ENCODE data around the gene HIPK2. TPM values are rescaled to one million over a fixed set of nuclear protein-coding genes. Genes with fewer than 3 reads are reported as not detected.

The HIPK2 gene
- total RNA-seq, 1 donor from 2014 or later, result 5.7 TPM

GRCh38 chr7:139583826-139584553 lies 193.8 kb downstream of the HIPK2 start:
- Histone ChIP-seq H3K27ac (ENCODE audit: low read depth, low read length) (no peak overlapping the region), H3K4me3 (ENCODE audit: low read length in 3 of 3) (no peak overlapping the region), H3K9ac (ENCODE audit: low read depth in 1 of 3, low read length in 3 of 3) (no peak overlapping the region), H3K4me1 (ENCODE audit: control insufficient read depth in 3 of 3, insufficient read depth in 3 of 3, low read length in 3 of 3) (peaks cover 0 to 4% (median 4%) of the 10 kb centered on the region in 3 donors), H3K9me3 (ENCODE audit: control insufficient read depth in 3 of 3, low read length in 3 of 3) (no peaks in the 10 kb centered on the region), H3K36me3 (ENCODE audit: control insufficient read depth in 3 of 3, insufficient read depth in 3 of 3, low read length in 3 of 3) (peaks cover 41 to 55% (median 45%) of the 10 kb centered on the region in 3 donors), H3K27me3 (ENCODE audit: control insufficient read depth in 3 of 3, insufficient read depth in 3 of 3, low read length in 3 of 3) (no peaks in the 10 kb centered on the region)

- no peak overlapping the region for H3K27ac ChIP-seq (ENCODE audit: low read depth, low read length)
- no peak overlapping the region for H3K4me3 ChIP-seq (ENCODE audit: low read length in 3 of 3)
- H3K9ac ChIP-seq (ENCODE audit: low read depth in 1 of 3, low read length in 3 of 3), result no peak overlapping the region
- no peaks in the 10 kb centered on the region for H3K27me3 ChIP-seq (ENCODE audit: control insufficient read depth in 3 of 3, insufficient read depth in 3 of 3, low read length in 3 of 3)
- H3K36me3 ChIP-seq (ENCODE audit: control insufficient read depth in 3 of 3, insufficient read depth in 3 of 3, low read length in 3 of 3), result peaks cover 37 to 57% (median 46%) of the 10 kb centered on the region in 3 donors
- H3K9me3 ChIP-seq (ENCODE audit: control insufficient read depth in 3 of 3, low read length in 3 of 3), result no peaks in the 10 kb centered on the region
- no peaks in the 10 kb centered on the region for H3K4me1 ChIP-seq (ENCODE audit: control insufficient read depth in 3 of 3, insufficient read depth in 3 of 3, low read length in 3 of 3)
These were observed 195.1 kb downstream of the HIPK2 start for GRCh38 chr7:139582671-139583155.

GRCh38 chr7:139582130-139582650 lies 195.6 kb downstream of the HIPK2 start:
- Histone ChIP-seq H3K27ac (ENCODE audit: low read depth, low read length) (no peak overlapping the region), H3K36me3 (ENCODE audit: control insufficient read depth in 3 of 3, insufficient read depth in 3 of 3, low read length in 3 of 3) (peaks cover 37 to 57% (median 48%) of the 10 kb centered on the region in 3 donors), H3K27me3 (ENCODE audit: control insufficient read depth in 3 of 3, insufficient read depth in 3 of 3, low read length in 3 of 3) (no peaks in the 10 kb centered on the region), H3K9ac (ENCODE audit: low read depth in 1 of 3, low read length in 3 of 3) (no peak overlapping the region), H3K4me3 (ENCODE audit: low read length in 3 of 3) (no peak overlapping the region), H3K9me3 (ENCODE audit: control insufficient read depth in 3 of 3, low read length in 3 of 3) (no peaks in the 10 kb centered on the region), H3K4me1 (ENCODE audit: control insufficient read depth in 3 of 3, insufficient read depth in 3 of 3, low read length in 3 of 3) (no peaks in the 10 kb centered on the region)

GRCh38 chr7:139580435-139580834 lies 197.4 kb downstream of the HIPK2 start:
- H3K27me3 ChIP-seq (ENCODE audit: control insufficient read depth in 3 of 3, insufficient read depth in 3 of 3, low read length in 3 of 3), result no peaks in the 10 kb centered on the region
- H3K9me3 ChIP-seq (ENCODE audit: control insufficient read depth in 3 of 3, low read length in 3 of 3), result no peaks in the 10 kb centered on the region
- H3K9ac ChIP-seq (ENCODE audit: low read depth in 1 of 3, low read length in 3 of 3), result no peak overlapping the region
- H3K4me1 ChIP-seq (ENCODE audit: control insufficient read depth in 3 of 3, insufficient read depth in 3 of 3, low read length in 3 of 3), result peaks cover 9 to 14% (median 12%) of the 10 kb centered on the region in 3 donors
- H3K36me3 ChIP-seq (ENCODE audit: control insufficient read depth in 3 of 3, insufficient read depth in 3 of 3, low read length in 3 of 3), result peaks cover 39 to 57% (median 45%) of the 10 kb centered on the region in 3 donors
- H3K4me3 ChIP-seq (ENCODE audit: low read length in 3 of 3), result no peak overlapping the region
- no peak overlapping the region for H3K27ac ChIP-seq (ENCODE audit: low read depth, low read length)

GRCh38 chr7:139576179-139576973 lies 201.4 kb downstream of the HIPK2 start:
- Histone ChIP-seq H3K27me3 (ENCODE audit: control insufficient read depth in 3 of 3, insufficient read depth in 3 of 3, low read length in 3 of 3) (no peaks in the 10 kb centered on the region), H3K9ac (ENCODE audit: low read depth in 1 of 3, low read length in 3 of 3) (peak overlapping the region in 1 of 3 donors; percentile 60), H3K4me1 (ENCODE audit: control insufficient read depth in 3 of 3, insufficient read depth in 3 of 3, low read length in 3 of 3) (peaks cover 22 to 38% (median 35%) of the 10 kb centered on the region in 3 donors), H3K4me3 (ENCODE audit: low read length in 3 of 3) (no peak overlapping the region), H3K36me3 (ENCODE audit: control insufficient read depth in 3 of 3, insufficient read depth in 3 of 3, low read length in 3 of 3) (peaks cover 19 to 23% (median 22%) of the 10 kb centered on the region in 3 donors), H3K27ac (ENCODE audit: low read depth, low read length) (peak overlapping the region; percentile 93), H3K9me3 (ENCODE audit: control insufficient read depth in 3 of 3, low read length in 3 of 3) (no peaks in the 10 kb centered on the region)

GRCh38 chr7:139575338-139575680 lies 202.5 kb downstream of the HIPK2 start:
- H3K4me3 ChIP-seq (ENCODE audit: low read length in 3 of 3), result peak overlapping the region in 2 of 3 donors; percentile 41 to 71
- no peaks in the 10 kb centered on the region for H3K9me3 ChIP-seq (ENCODE audit: control insufficient read depth in 3 of 3, low read length in 3 of 3)
- H3K4me1 ChIP-seq (ENCODE audit: control insufficient read depth in 3 of 3, insufficient read depth in 3 of 3, low read length in 3 of 3), result peaks cover 22 to 46% (median 35%) of the 10 kb centered on the region in 3 donors
- H3K9ac ChIP-seq (ENCODE audit: low read depth in 1 of 3, low read length in 3 of 3), result peak overlapping the region; percentile 61 to 91 (median 74)
- peak overlapping the region; percentile 93 for H3K27ac ChIP-seq (ENCODE audit: low read depth, low read length)
- H3K36me3 ChIP-seq (ENCODE audit: control insufficient read depth in 3 of 3, insufficient read depth in 3 of 3, low read length in 3 of 3), result peaks cover 15 to 18% (median 16%) of the 10 kb centered on the region in 3 donors
- no peaks in the 10 kb centered on the region for H3K27me3 ChIP-seq (ENCODE audit: control insufficient read depth in 3 of 3, insufficient read depth in 3 of 3, low read length in 3 of 3)

- peak overlapping the region; percentile 51 to 75 (median 71) for H3K4me3 ChIP-seq (ENCODE audit: low read length in 3 of 3)
- no peaks in the 10 kb centered on the region for H3K27me3 ChIP-seq (ENCODE audit: control insufficient read depth in 3 of 3, insufficient read depth in 3 of 3, low read length in 3 of 3)
- H3K9me3 ChIP-seq (ENCODE audit: control insufficient read depth in 3 of 3, low read length in 3 of 3), result no peaks in the 10 kb centered on the region
- peaks cover 10 to 15% (median 14%) of the 10 kb centered on the region in 3 donors for H3K36me3 ChIP-seq (ENCODE audit: control insufficient read depth in 3 of 3, insufficient read depth in 3 of 3, low read length in 3 of 3)
- H3K4me1 ChIP-seq (ENCODE audit: control insufficient read depth in 3 of 3, insufficient read depth in 3 of 3, low read length in 3 of 3), result peaks cover 22 to 51% (median 35%) of the 10 kb centered on the region in 3 donors
- H3K27ac ChIP-seq (ENCODE audit: low read depth, low read length), result peak overlapping the region; percentile 93
- peak overlapping the region; percentile 74 to 91 (median 84) for H3K9ac ChIP-seq (ENCODE audit: low read depth in 1 of 3, low read length in 3 of 3)
These were observed 203.0 kb downstream of the HIPK2 start for GRCh38 chr7:139574618-139575337.

- no peaks in the 10 kb centered on the region for H3K27me3 ChIP-seq (ENCODE audit: control insufficient read depth in 3 of 3, insufficient read depth in 3 of 3, low read length in 3 of 3)
- peak overlapping the region; percentile 93 for H3K27ac ChIP-seq (ENCODE audit: low read depth, low read length)
- peak overlapping the region in 2 of 3 donors; percentile 84 to 91 for H3K9ac ChIP-seq (ENCODE audit: low read depth in 1 of 3, low read length in 3 of 3)
- H3K4me3 ChIP-seq (ENCODE audit: low read length in 3 of 3), result peak overlapping the region; percentile 59 to 75 (median 71)
- H3K9me3 ChIP-seq (ENCODE audit: control insufficient read depth in 3 of 3, low read length in 3 of 3), result no peaks in the 10 kb centered on the region
- peaks cover 22 to 51% (median 35%) of the 10 kb centered on the region in 3 donors for H3K4me1 ChIP-seq (ENCODE audit: control insufficient read depth in 3 of 3, insufficient read depth in 3 of 3, low read length in 3 of 3)
- H3K36me3 ChIP-seq (ENCODE audit: control insufficient read depth in 3 of 3, insufficient read depth in 3 of 3, low read length in 3 of 3), result peaks cover 6 to 17% (median 10%) of the 10 kb centered on the region in 3 donors
These were observed 203.9 kb downstream of the HIPK2 start for GRCh38 chr7:139573871-139574270.

GRCh38 chr7:139572704-139573385 lies 205.0 kb downstream of the HIPK2 start:
- Histone ChIP-seq H3K27me3 (ENCODE audit: control insufficient read depth in 3 of 3, insufficient read depth in 3 of 3, low read length in 3 of 3) (no peaks in the 10 kb centered on the region), H3K4me1 (ENCODE audit: control insufficient read depth in 3 of 3, insufficient read depth in 3 of 3, low read length in 3 of 3) (peaks cover 22 to 51% (median 35%) of the 10 kb centered on the region in 3 donors), H3K9ac (ENCODE audit: low read depth in 1 of 3, low read length in 3 of 3) (peak overlapping the region in 1 of 3 donors; percentile 3), H3K9me3 (ENCODE audit: control insufficient read depth in 3 of 3, low read length in 3 of 3) (no peaks in the 10 kb centered on the region), H3K36me3 (ENCODE audit: control insufficient read depth in 3 of 3, insufficient read depth in 3 of 3, low read length in 3 of 3) (peaks cover 5 to 17% (median 10%) of the 10 kb centered on the region in 3 donors), H3K4me3 (ENCODE audit: low read length in 3 of 3) (no peak overlapping the region), H3K27ac (ENCODE audit: low read depth, low read length) (no peak overlapping the region)

Measured in skeletal muscle tissue (tissue), 4 donors.